ENCODE data around the gene LRBA. TPM values are rescaled to one million over a fixed set of nuclear protein-coding genes. Genes with fewer than 3 reads are reported as not detected.
"Not testable (repeated sequence)": the region's sequence is repeated elsewhere in the genome, so short reads cannot be mapped to it uniquely, and the experiment has no call there.

The LRBA gene
- total RNA-seq, 5 donors from 2014 or later (not counting 1 experiment from before 2014, with no cell fraction given), result 56.1 to 81.7 (median 56.9) TPM

- CTCF ChIA-PET, result interaction anchor here in 1 of 2 donors (0.7 kb wide), 1 partner anchor 82 kb away, joined by 6 read pairs; no protein-coding TSS in a partner anchor
- H3K4me1 ChIP-seq (ENCODE audit: control insufficient read depth in 1 of 2, extremely low read depth in 1 of 2, insufficient read depth in 2 of 2, low read length in 2 of 2), result no peaks in the 10 kb centered on the region
- no CpG with 5 or more reads among the region's 2 CpGs for WGBS (ENCODE audit: insufficient coverage)
- H3K4me3 Mint-ChIP-seq, result no peak overlapping the region
- H3K36me3 ChIP-seq (ENCODE audit: control insufficient read depth in 2 of 2, extremely low read depth in 1 of 2, insufficient read depth in 1 of 2, low read length in 1 of 2), result no peaks in the 10 kb centered on the region
- H3K27ac ChIP-seq (ENCODE audit: low read length), result no peak overlapping the region
- peaks cover 58% of the 10 kb centered on the region for H3K36me3 Mint-ChIP-seq
- DNase-seq, result no peak
- H3K27me3 Mint-ChIP-seq, result no peaks in the 10 kb centered on the region
- peaks cover 2 to 11% (median 4%) of the 10 kb centered on the region in 3 donors for H3K9me3 Mint-ChIP-seq
- no peak overlapping the region for H3K27ac Mint-ChIP-seq
- no peak for ATAC-seq (replicated peaks in 1 of 4)
- H3K27me3 ChIP-seq (replicated peaks in 1 of 2; ENCODE audit: control insufficient read depth in 2 of 2, extremely low read depth in 1 of 2, insufficient read depth in 2 of 2, low read length in 1 of 2), result no peaks in the 10 kb centered on the region
- H3K4me3 ChIP-seq (ENCODE audit: control insufficient read depth in 1 of 2, extremely low read depth in 1 of 2, low read length in 1 of 2), result no peak overlapping the region
- no peaks in the 10 kb centered on the region for H3K9me3 ChIP-seq
- POLR2A ChIA-PET, result no interaction called here
- no peaks in the 10 kb centered on the region for H3K4me1 Mint-ChIP-seq
Measured at GRCh38 chr4:150389896-150390530, 625.1 kb downstream of the LRBA start.

GRCh38 chr4:150387981-150388380 lies 627.1 kb downstream of the LRBA start:
- DNase-seq (no peak), ATAC-seq (replicated peaks in 1 of 4) (no peak)
- Histone ChIP-seq H3K4me3 (ENCODE audit: control insufficient read depth in 1 of 2, extremely low read depth in 1 of 2, low read length in 1 of 2) (no peak overlapping the region), H3K27ac (ENCODE audit: low read length) (no peak overlapping the region), H3K4me1 (ENCODE audit: control insufficient read depth in 1 of 2, extremely low read depth in 1 of 2, insufficient read depth in 2 of 2, low read length in 2 of 2) (no peaks in the 10 kb centered on the region), H3K36me3 (ENCODE audit: control insufficient read depth in 2 of 2, extremely low read depth in 1 of 2, insufficient read depth in 1 of 2, low read length in 1 of 2) (no peaks in the 10 kb centered on the region), H3K27me3 (replicated peaks in 1 of 2; ENCODE audit: control insufficient read depth in 2 of 2, extremely low read depth in 1 of 2, insufficient read depth in 2 of 2, low read length in 1 of 2) (no peaks in the 10 kb centered on the region), H3K9me3 (no peaks in the 10 kb centered on the region)
- Mint-ChIP-seq H3K9me3 (peaks cover 2 to 7% (median 4%) of the 10 kb centered on the region in 3 donors), H3K27ac (no peak overlapping the region), H3K4me1 (no peaks in the 10 kb centered on the region), H3K36me3 (peaks cover 53% of the 10 kb centered on the region), H3K4me3 (no peak overlapping the region), H3K27me3 (no peaks in the 10 kb centered on the region)
- WGBS (ENCODE audit: insufficient coverage), result 100% methylated on average over 3 of the region's 4 CpGs
- POLR2A ChIA-PET, result no interaction called here
- CTCF ChIA-PET, result no interaction called here

GRCh38 chr4:150386415-150386814 lies 628.7 kb downstream of the LRBA start:
- H3K4me3 ChIP-seq (ENCODE audit: control insufficient read depth in 1 of 2, extremely low read depth in 1 of 2, low read length in 1 of 2); H3K9me3 Mint-ChIP-seq; DNase-seq; H3K36me3 ChIP-seq (ENCODE audit: control insufficient read depth in 2 of 2, extremely low read depth in 1 of 2, insufficient read depth in 1 of 2, low read length in 1 of 2); CTCF ChIA-PET; H3K27me3 ChIP-seq (replicated peaks in 1 of 2; ENCODE audit: control insufficient read depth in 2 of 2, extremely low read depth in 1 of 2, insufficient read depth in 2 of 2, low read length in 1 of 2); H3K4me3 Mint-ChIP-seq; H3K27me3 Mint-ChIP-seq; H3K27ac ChIP-seq (ENCODE audit: low read length); H3K27ac Mint-ChIP-seq; H3K9me3 ChIP-seq; H3K4me1 ChIP-seq (ENCODE audit: control insufficient read depth in 1 of 2, extremely low read depth in 1 of 2, insufficient read depth in 2 of 2, low read length in 2 of 2); POLR2A ChIA-PET; ATAC-seq (replicated peaks in 1 of 4); H3K4me1 Mint-ChIP-seq: not testable (repeated sequence)
- peaks cover 41% of the 10 kb centered on the region for H3K36me3 Mint-ChIP-seq
- whole genome bisulfite sequencing (ENCODE audit: insufficient coverage), result no CpG with 5 or more reads among the region's 2 CpGs

- H3K27ac ChIP-seq (ENCODE audit: low read length), result no peak overlapping the region
- Mint-ChIP-seq H3K27ac (no peak overlapping the region), H3K27me3 (no peaks in the 10 kb centered on the region), H3K4me3 (no peak overlapping the region), H3K9me3 (peaks cover 2 to 7% (median 4%) of the 10 kb centered on the region in 3 donors), H3K36me3 (peaks cover 36% of the 10 kb centered on the region), H3K4me1 (peaks cover 0 to 5% (median 0%) of the 10 kb centered on the region in 3 donors)
- no peak for DNase-seq
- no peaks in the 10 kb centered on the region for H3K9me3 ChIP-seq
- ChIA-PET CTCF (no interaction called here), POLR2A (interaction anchor here in 1 of 2 donors (0.6 kb wide), 1 partner anchor 74 kb away, joined by 4 read pairs; no protein-coding TSS in a partner anchor)
- WGBS (ENCODE audit: insufficient coverage), result 100% methylated on average over 2 of the region's 2 CpGs
- ATAC-seq (replicated peaks in 1 of 4), result no peak
- H3K27me3 ChIP-seq (replicated peaks in 1 of 2; ENCODE audit: control insufficient read depth in 2 of 2, extremely low read depth in 1 of 2, insufficient read depth in 2 of 2, low read length in 1 of 2), result no peaks in the 10 kb centered on the region
- no peak overlapping the region for H3K4me3 ChIP-seq (ENCODE audit: control insufficient read depth in 1 of 2, extremely low read depth in 1 of 2, low read length in 1 of 2)
- H3K4me1 ChIP-seq (ENCODE audit: control insufficient read depth in 1 of 2, extremely low read depth in 1 of 2, insufficient read depth in 2 of 2, low read length in 2 of 2), result no peaks in the 10 kb centered on the region
- no peaks in the 10 kb centered on the region for H3K36me3 ChIP-seq (ENCODE audit: control insufficient read depth in 2 of 2, extremely low read depth in 1 of 2, insufficient read depth in 1 of 2, low read length in 1 of 2)
Measured at GRCh38 chr4:150385606-150386005, 629.5 kb downstream of the LRBA start.

- no peak for ATAC-seq (replicated peaks in 1 of 4)
- H3K36me3 ChIP-seq (ENCODE audit: control insufficient read depth in 2 of 2, extremely low read depth in 1 of 2, insufficient read depth in 1 of 2, low read length in 1 of 2), result no peaks in the 10 kb centered on the region
- H3K4me3 ChIP-seq (ENCODE audit: control insufficient read depth in 1 of 2, extremely low read depth in 1 of 2, low read length in 1 of 2), result no peak overlapping the region
- H3K4me1 ChIP-seq (ENCODE audit: control insufficient read depth in 1 of 2, extremely low read depth in 1 of 2, insufficient read depth in 2 of 2, low read length in 2 of 2), result no peaks in the 10 kb centered on the region
- ChIA-PET POLR2A (no interaction called here), CTCF (no interaction called here)
- no peaks in the 10 kb centered on the region for H3K9me3 ChIP-seq
- H3K9me3 Mint-ChIP-seq, result peaks cover 0 to 7% (median 4%) of the 10 kb centered on the region in 3 donors
- H3K36me3 Mint-ChIP-seq, result peaks cover 35% of the 10 kb centered on the region
- DNase-seq, result no peak
- no peak overlapping the region for H3K4me3 Mint-ChIP-seq
- no peak overlapping the region for H3K27ac Mint-ChIP-seq
- WGBS (ENCODE audit: insufficient coverage), result no CpG with 5 or more reads among the region's 4 CpGs
- no peaks in the 10 kb centered on the region for H3K27me3 ChIP-seq (replicated peaks in 1 of 2; ENCODE audit: control insufficient read depth in 2 of 2, extremely low read depth in 1 of 2, insufficient read depth in 2 of 2, low read length in 1 of 2)
- no peaks in the 10 kb centered on the region for H3K27me3 Mint-ChIP-seq
- peaks cover 0 to 5% (median 0%) of the 10 kb centered on the region in 3 donors for H3K4me1 Mint-ChIP-seq
- H3K27ac ChIP-seq (ENCODE audit: low read length), result no peak overlapping the region
Measured at GRCh38 chr4:150384249-150384648, 630.8 kb downstream of the LRBA start.

- H3K4me3 Mint-ChIP-seq, result no peak overlapping the region
- Histone ChIP-seq H3K9me3 (no peaks in the 10 kb centered on the region), H3K27me3 (replicated peaks in 1 of 2; ENCODE audit: control insufficient read depth in 2 of 2, extremely low read depth in 1 of 2, insufficient read depth in 2 of 2, low read length in 1 of 2) (no peaks in the 10 kb centered on the region), H3K27ac (ENCODE audit: low read length) (no peak overlapping the region), H3K4me3 (ENCODE audit: control insufficient read depth in 1 of 2, extremely low read depth in 1 of 2, low read length in 1 of 2) (no peak overlapping the region), H3K36me3 (ENCODE audit: control insufficient read depth in 2 of 2, extremely low read depth in 1 of 2, insufficient read depth in 1 of 2, low read length in 1 of 2) (no peaks in the 10 kb centered on the region), H3K4me1 (ENCODE audit: control insufficient read depth in 1 of 2, extremely low read depth in 1 of 2, insufficient read depth in 2 of 2, low read length in 2 of 2) (no peaks in the 10 kb centered on the region)
- no CpG with 5 or more reads among the region's 1 CpG for WGBS (ENCODE audit: insufficient coverage)
- no peak for ATAC-seq (replicated peaks in 1 of 4)
- ChIA-PET POLR2A (interaction anchor here in 1 of 2 donors (0.6 kb wide), 1 partner anchor 20 kb away, joined by 3 read pairs; no protein-coding TSS in a partner anchor), CTCF (no interaction called here)
- H3K27ac Mint-ChIP-seq, result no peak overlapping the region
- H3K4me1 Mint-ChIP-seq, result peaks cover 0 to 5% (median 0%) of the 10 kb centered on the region in 3 donors
- no peak for DNase-seq
- no peaks in the 10 kb centered on the region for H3K27me3 Mint-ChIP-seq
- H3K36me3 Mint-ChIP-seq, result peaks cover 26% of the 10 kb centered on the region
- no peaks in the 10 kb centered on the region for H3K9me3 Mint-ChIP-seq
Measured at GRCh38 chr4:150382028-150382427, 633.1 kb downstream of the LRBA start.
